Karpas-422 (cell line): ENCODE measurements around the gene SERPINB12. TPM values are rescaled to one million over a fixed set of nuclear protein-coding genes. Genes with fewer than 3 reads are reported as not detected.

Source experiments
- DNase-seq: peaks from one replicate; pipeline ENCODE4 v3.0.0-alpha.2; 2015
- H2AFZ ChIP-seq: fragments of 200-600 bp; sonication (generic); 2 replicates; pipeline ENCODE4 v1.6.1; 2014; ENCODE audit warnings: antibody characterized with exemption, low read length, mixed read lengths
- H3K27ac ChIP-seq: fragments of 200-600 bp; sonication (generic); 2 replicates; pipeline ENCODE4 v1.5.1; 2014; ENCODE audit warnings: mild to moderate bottlenecking, low read length, moderate library complexity
- H3K27me3 ChIP-seq: fragments of 200-600 bp; sonication (generic); 2 replicates; pipeline ENCODE4 v1.6.1; 2014; ENCODE audit warnings: low read length, mixed read lengths
- H3K36me3 ChIP-seq: fragments of 200-600 bp; sonication (generic); 2 replicates; pipeline ENCODE4 v1.6.1; 2014; ENCODE audit warnings: low read length, mixed read lengths; ENCODE audit not compliant: insufficient read depth
- H3K4me1 ChIP-seq: fragments of 200-600 bp; sonication (generic); 2 replicates; pipeline ENCODE4 v1.6.1; 2014; ENCODE audit warnings: mild to moderate bottlenecking, low read length, mixed read lengths
- H3K4me2 ChIP-seq: fragments of 200-600 bp; sonication (generic); 2 replicates; pipeline ENCODE4 v1.6.1; 2014; ENCODE audit warnings: low read length, low read depth, mild to moderate bottlenecking; ENCODE audit not compliant: poor library complexity, severe bottlenecking
- H3K4me3 ChIP-seq: fragments of 200-600 bp; sonication (generic); 2 replicates; pipeline ENCODE4 v1.5.1; 2014; ENCODE audit warnings: mild to moderate bottlenecking, antibody characterized with exemption, low read length, mixed read lengths
- H3K79me2 ChIP-seq: fragments of 200-600 bp; sonication (generic); 2 replicates; pipeline ENCODE4 v1.6.1; 2014; ENCODE audit warnings: mild to moderate bottlenecking, low read length, mixed read lengths
- H3K9ac ChIP-seq: fragments of 200-600 bp; sonication (generic); 2 replicates; pipeline ENCODE4 v1.6.0; 2014; ENCODE audit warnings: low read length
- H3K9me2 ChIP-seq: fragments of 200-600 bp; sonication (generic), shearing (Covaris generic); replicated peaks from 2 replicates; pipeline ENCODE4 v1.6.0; 2014; ENCODE audit warnings: mild to moderate bottlenecking, low read length, moderate library complexity; ENCODE audit not compliant: insufficient read depth
- H3K9me3 ChIP-seq: fragments of 300-700, 200-600 bp; sonication (generic); 2 replicates; pipeline ENCODE4 v1.6.1; 2014; ENCODE audit warnings: low read length, mixed read lengths
- H4K20me1 ChIP-seq: fragments of 200-600 bp; sonication (generic); 2 replicates; pipeline ENCODE4 v1.6.1; 2014; ENCODE audit warnings: mild to moderate bottlenecking, antibody characterized with exemption, low read length, low read depth; ENCODE audit not compliant: insufficient read depth
- total RNA-seq: library from RNA; depleted of rRNA; stranded (reverse); fragments of >200 nt; shearing (Covaris generic); gene quantifications from 2 replicates; pipeline ENCODE4 v1.2.3, GENCODE V29; 2014; ENCODE audit warnings: low replicate concordance; rRNA removed

The SERPINB12 gene
- not detected in 2 replicates for total RNA-seq

- Histone ChIP-seq H4K20me1 (no peaks in the 10 kb centered on the region), H2AFZ (no peak within 1 kb of the TSS), H3K9me3 (no peaks in the 10 kb centered on the region), H3K9ac (no peak within 1 kb of the TSS), H3K4me1 (no peaks in the 10 kb centered on the region), H3K27ac (no peak within 1 kb of the TSS), H3K9me2 (no peaks in the 10 kb centered on the region), H3K36me3 (no peaks in the 10 kb centered on the region), H3K4me3 (no peak within 1 kb of the TSS), H3K27me3 (no peaks in the 10 kb centered on the region), H3K79me2 (no peaks in the 10 kb centered on the region), H3K4me2 (no peak within 1 kb of the TSS)
- no peak for DNase-seq
Observed at GRCh38 chr18:63542069-63542468, at the start of gene SERPINB12. SERPINB12 (plus strand) TSS chr18:63542369; CDS start chr18:63556160, 13,791 bp downstream.

- H3K9me2 ChIP-seq, result no peaks in the 10 kb centered on the region
Observed at GRCh38 chr18:63492851-63493250, 49.3 kb upstream of the SERPINB12 start.

GRCh38 chr18:63495675-63496074, 46.5 kb upstream of the SERPINB12 start:
- Histone ChIP-seq H3K9me3 (no peaks in the 10 kb centered on the region), H3K27ac (no peak overlapping the region), H3K4me2 (no peak overlapping the region), H4K20me1 (no peaks in the 10 kb centered on the region), H3K4me3 (no peak overlapping the region), H3K27me3 (no peaks in the 10 kb centered on the region), H3K9ac (no peak overlapping the region), H2AFZ (no peak overlapping the region), H3K36me3 (no peaks in the 10 kb centered on the region), H3K4me1 (no peaks in the 10 kb centered on the region), H3K9me2 (no peaks in the 10 kb centered on the region), H3K79me2 (no peaks in the 10 kb centered on the region)
- no peak for DNase-seq

More at GRCh38 chr18:63492851-63493250, 49.3 kb upstream of the SERPINB12 start:
- H3K9me3 ChIP-seq, result no peaks in the 10 kb centered on the region
- no peaks in the 10 kb centered on the region for H3K4me1 ChIP-seq
- no peaks in the 10 kb centered on the region for H3K36me3 ChIP-seq
- H3K27me3 ChIP-seq, result no peaks in the 10 kb centered on the region
- H3K27ac ChIP-seq, result no peak overlapping the region
- H4K20me1 ChIP-seq, result no peaks in the 10 kb centered on the region
- DNase-seq, result no peak
- no peak overlapping the region for H3K4me2 ChIP-seq
- H3K79me2 ChIP-seq, result no peaks in the 10 kb centered on the region
- no peak overlapping the region for H3K9ac ChIP-seq
- no peak overlapping the region for H3K4me3 ChIP-seq
- 0 out of 2 replicates have a peak overlapping the region, but pooled peaks have one; percentile 7 for H2AFZ ChIP-seq

- DNase-seq, result peak; percentile 88
- no peaks in the 10 kb centered on the region for H3K9me3 ChIP-seq
- H3K36me3 ChIP-seq, result no peaks in the 10 kb centered on the region
- H3K4me1 ChIP-seq, result no peaks in the 10 kb centered on the region
- H4K20me1 ChIP-seq, result no peaks in the 10 kb centered on the region
- no peak overlapping the region for H3K27ac ChIP-seq
- H3K9ac ChIP-seq, result no peak overlapping the region
- 0 out of 2 replicates have a peak, but pooled peaks cover 2% of the 10 kb centered on the region for H3K27me3 ChIP-seq
- H2AFZ ChIP-seq, result no peak overlapping the region
- H3K9me2 ChIP-seq, result no peaks in the 10 kb centered on the region
- no peak overlapping the region for H3K4me3 ChIP-seq
- no peaks in the 10 kb centered on the region for H3K79me2 ChIP-seq
- H3K4me2 ChIP-seq, result no peak overlapping the region
Observed at GRCh38 chr18:63505566-63506335, 36.4 kb upstream of the SERPINB12 start.

GRCh38 chr18:63506336-63506646, 35.9 kb upstream of the SERPINB12 start:
- 0 out of 2 replicates have a peak, but pooled peaks cover 2% of the 10 kb centered on the region for H3K27me3 ChIP-seq

GRCh38 chr18:63508596-63508995, 33.6 kb upstream of the SERPINB12 start:
- Histone ChIP-seq H3K4me2 (no peak overlapping the region), H3K27ac (no peak overlapping the region), H3K27me3 (0 out of 2 replicates have a peak, but pooled peaks cover 2% of the 10 kb centered on the region), H3K9ac (no peak overlapping the region), H2AFZ (no peak overlapping the region), H3K79me2 (no peaks in the 10 kb centered on the region), H3K4me3 (no peak overlapping the region), H3K9me3 (no peaks in the 10 kb centered on the region), H4K20me1 (no peaks in the 10 kb centered on the region), H3K4me1 (no peaks in the 10 kb centered on the region), H3K36me3 (no peaks in the 10 kb centered on the region), H3K9me2 (no peaks in the 10 kb centered on the region)
- no peak for DNase-seq

More at GRCh38 chr18:63506336-63506646, 35.9 kb upstream of the SERPINB12 start:
- Histone ChIP-seq H3K9me2 (no peaks in the 10 kb centered on the region), H3K4me2 (no peak overlapping the region), H3K9me3 (no peaks in the 10 kb centered on the region), H3K4me3 (no peak overlapping the region), H3K4me1 (no peaks in the 10 kb centered on the region), H3K9ac (no peak overlapping the region), H3K79me2 (no peaks in the 10 kb centered on the region), H3K36me3 (no peaks in the 10 kb centered on the region), H2AFZ (no peak overlapping the region), H3K27ac (no peak overlapping the region), H4K20me1 (no peaks in the 10 kb centered on the region)
- no peak for DNase-seq

- Histone ChIP-seq H3K27me3 (no peaks in the 10 kb centered on the region), H2AFZ (no peak overlapping the region), H3K9ac (no peak overlapping the region), H4K20me1 (no peaks in the 10 kb centered on the region), H3K9me2 (no peaks in the 10 kb centered on the region), H3K4me1 (no peaks in the 10 kb centered on the region), H3K27ac (no peak overlapping the region), H3K4me2 (no peak overlapping the region), H3K79me2 (no peaks in the 10 kb centered on the region), H3K4me3 (no peak overlapping the region), H3K36me3 (no peaks in the 10 kb centered on the region), H3K9me3 (no peaks in the 10 kb centered on the region)
- DNase-seq, result no peak
Observed at GRCh38 chr18:63511285-63511684, 30.9 kb upstream of the SERPINB12 start.

DNA sequence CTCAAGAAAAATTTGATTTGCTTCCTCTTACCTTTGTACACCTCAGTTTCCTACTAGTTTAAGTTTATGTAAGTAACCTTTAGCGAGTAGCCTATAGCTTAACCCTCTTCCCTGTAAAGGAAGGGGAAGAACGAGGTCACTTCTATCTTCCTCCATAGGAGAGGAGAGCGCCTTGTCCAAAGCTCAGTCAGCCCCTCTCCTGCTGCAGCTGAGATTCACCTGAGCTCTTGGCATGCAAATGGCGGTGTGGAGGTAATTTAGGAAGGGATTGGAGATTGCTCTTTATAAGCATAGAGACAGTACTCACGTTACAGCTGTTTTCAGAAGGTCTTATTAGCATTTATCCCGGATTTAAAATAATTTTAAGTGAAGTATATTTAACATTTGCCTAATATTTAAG, 27.8 kb upstream of the SERPINB12 start:
- DNase-seq, result no peak
- no peaks in the 10 kb centered on the region for H4K20me1 ChIP-seq
- no peaks in the 10 kb centered on the region for H3K79me2 ChIP-seq
- H3K4me3 ChIP-seq, result no peak overlapping the region
- no peaks in the 10 kb centered on the region for H3K9me2 ChIP-seq
- H3K9ac ChIP-seq, result no peak overlapping the region
- no peak overlapping the region for H3K27ac ChIP-seq
- H3K9me3 ChIP-seq, result no peaks in the 10 kb centered on the region
- H3K4me2 ChIP-seq, result no peak overlapping the region
- H3K36me3 ChIP-seq, result no peaks in the 10 kb centered on the region
- no peaks in the 10 kb centered on the region for H3K27me3 ChIP-seq
- no peak overlapping the region for H2AFZ ChIP-seq
- no peaks in the 10 kb centered on the region for H3K4me1 ChIP-seq
